Measurements from ENCODE around the gene SFSWAP. TPM values are rescaled to one million over a fixed set of nuclear protein-coding genes. Genes with fewer than 3 reads are reported as not detected.

SFSWAP gene
- total and polyA plus RNA-seq, 2 of the 13 experiments (the other 11 are each of a cell fraction or from before 2014, with no cell fraction given), result 17.1 to 27.7 TPM

DNA sequence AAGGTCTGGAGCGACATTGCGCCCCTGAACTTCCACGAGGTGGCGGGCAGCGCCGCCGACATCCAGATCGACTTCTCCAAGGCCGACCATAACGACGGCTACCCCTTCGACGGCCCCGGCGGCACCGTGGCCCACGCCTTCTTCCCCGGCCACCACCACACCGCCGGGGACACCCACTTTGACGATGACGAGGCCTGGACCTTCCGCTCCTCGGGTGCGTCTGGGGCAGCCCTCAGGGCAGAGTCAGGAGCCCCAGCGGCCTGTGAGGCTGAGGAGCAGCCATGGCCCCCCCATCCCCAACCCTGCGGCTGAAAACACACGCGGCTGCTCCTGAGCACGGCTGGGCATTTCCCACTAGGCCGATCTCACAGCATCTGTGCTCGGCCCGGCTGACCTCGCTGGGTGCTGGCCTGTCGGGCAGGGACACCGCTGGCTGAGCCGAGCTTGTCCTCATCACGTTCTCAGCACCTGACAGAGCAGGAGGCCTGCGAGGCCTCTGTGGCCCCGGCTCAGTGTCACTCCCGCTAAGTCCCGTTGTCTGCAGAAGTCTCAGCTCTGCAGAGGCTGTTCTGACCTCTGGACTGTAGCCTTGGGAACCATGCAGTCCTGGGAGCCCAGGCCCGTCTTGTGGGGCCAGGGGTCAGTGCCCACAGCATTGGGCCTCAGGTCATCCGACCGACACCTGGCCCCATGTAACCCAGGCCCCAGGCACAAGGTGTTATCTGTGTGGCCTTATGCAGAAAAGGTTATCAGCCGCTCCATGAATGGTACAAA is 129.9 kb downstream of the SFSWAP start (continued):
- TF ChIP-seq NFAT5 (CRISPR knock-in tag; IDR thresholded peaks at IDR 0.05) (0 out of 2 replicates have a peak, but pooled peaks have one; percentile 32), NFYB (CRISPR knock-in tag; IDR thresholded peaks at IDR 0.05) (no peak), ZBTB20 (CRISPR knock-in tag; IDR thresholded peaks at IDR 0.05; ENCODE audit: borderline replicate concordance, low read depth) (peak; percentile 81; the same call in 1 of the 2 replicates), TBP (CRISPR knock-in tag; IDR thresholded peaks at IDR 0.05) (no peak), ZNF713 (CRISPR knock-in tag; IDR thresholded peaks at IDR 0.05) (no peak)
- TF ChIP-seq, protein P1, sequence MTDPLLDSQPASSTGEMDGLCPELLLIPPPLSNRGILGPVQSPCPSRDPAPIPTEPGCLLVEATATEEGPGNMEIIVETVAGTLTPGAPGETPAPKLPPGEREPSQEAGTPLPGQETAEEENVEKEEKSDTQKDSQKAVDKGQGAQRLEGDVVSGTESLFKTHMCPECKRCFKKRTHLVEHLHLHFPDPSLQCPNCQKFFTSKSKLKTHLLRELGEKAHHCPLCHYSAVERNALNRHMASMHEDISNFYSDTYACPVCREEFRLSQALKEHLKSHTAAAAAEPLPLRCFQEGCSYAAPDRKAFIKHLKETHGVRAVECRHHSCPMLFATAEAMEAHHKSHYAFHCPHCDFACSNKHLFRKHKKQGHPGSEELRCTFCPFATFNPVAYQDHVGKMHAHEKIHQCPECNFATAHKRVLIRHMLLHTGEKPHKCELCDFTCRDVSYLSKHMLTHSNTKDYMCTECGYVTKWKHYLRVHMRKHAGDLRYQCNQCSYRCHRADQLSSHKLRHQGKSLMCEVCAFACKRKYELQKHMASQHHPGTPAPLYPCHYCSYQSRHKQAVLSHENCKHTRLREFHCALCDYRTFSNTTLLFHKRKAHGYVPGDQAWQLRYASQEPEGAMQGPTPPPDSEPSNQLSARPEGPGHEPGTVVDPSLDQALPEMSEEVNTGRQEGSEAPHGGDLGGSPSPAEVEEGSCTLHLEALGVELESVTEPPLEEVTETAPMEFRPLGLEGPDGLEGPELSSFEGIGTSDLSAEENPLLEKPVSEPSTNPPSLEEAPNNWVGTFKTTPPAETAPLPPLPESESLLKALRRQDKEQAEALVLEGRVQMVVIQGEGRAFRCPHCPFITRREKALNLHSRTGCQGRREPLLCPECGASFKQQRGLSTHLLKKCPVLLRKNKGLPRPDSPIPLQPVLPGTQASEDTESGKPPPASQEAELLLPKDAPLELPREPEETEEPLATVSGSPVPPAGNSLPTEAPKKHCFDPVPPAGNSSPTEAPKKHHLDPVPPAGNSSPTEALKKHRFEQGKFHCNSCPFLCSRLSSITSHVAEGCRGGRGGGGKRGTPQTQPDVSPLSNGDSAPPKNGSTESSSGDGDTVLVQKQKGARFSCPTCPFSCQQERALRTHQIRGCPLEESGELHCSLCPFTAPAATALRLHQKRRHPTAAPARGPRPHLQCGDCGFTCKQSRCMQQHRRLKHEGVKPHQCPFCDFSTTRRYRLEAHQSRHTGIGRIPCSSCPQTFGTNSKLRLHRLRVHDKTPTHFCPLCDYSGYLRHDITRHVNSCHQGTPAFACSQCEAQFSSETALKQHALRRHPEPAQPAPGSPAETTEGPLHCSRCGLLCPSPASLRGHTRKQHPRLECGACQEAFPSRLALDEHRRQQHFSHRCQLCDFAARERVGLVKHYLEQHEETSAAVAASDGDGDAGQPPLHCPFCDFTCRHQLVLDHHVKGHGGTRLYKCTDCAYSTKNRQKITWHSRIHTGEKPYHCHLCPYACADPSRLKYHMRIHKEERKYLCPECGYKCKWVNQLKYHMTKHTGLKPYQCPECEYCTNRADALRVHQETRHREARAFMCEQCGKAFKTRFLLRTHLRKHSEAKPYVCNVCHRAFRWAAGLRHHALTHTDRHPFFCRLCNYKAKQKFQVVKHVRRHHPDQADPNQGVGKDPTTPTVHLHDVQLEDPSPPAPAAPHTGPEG (CRISPR knock-in tag; IDR thresholded peaks at IDR 0.05), result peak; percentile 46; the same call in 1 of the 2 replicates
- TF ChIP-seq, protein P2, sequence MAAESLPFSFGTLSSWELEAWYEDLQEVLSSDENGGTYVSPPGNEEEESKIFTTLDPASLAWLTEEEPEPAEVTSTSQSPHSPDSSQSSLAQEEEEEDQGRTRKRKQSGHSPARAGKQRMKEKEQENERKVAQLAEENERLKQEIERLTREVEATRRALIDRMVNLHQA (CRISPR knock-in tag; IDR thresholded peaks at IDR 0.05), result no peak
